Loucy (cell line): ENCODE data around the gene VSTM2L.

Experiments used
- H2AFZ ChIP-seq: fragments of 200-600 bp; sonication (generic); 2 replicates; pipeline ENCODE4 v1.6.0; 2016; ENCODE audit warnings: antibody characterized with exemption, mild to moderate bottlenecking, low read length, moderate library complexity
- H3F3A ChIP-seq: fragments of 200-600 bp; 2 replicates; pipeline ENCODE4 v1.6.0; 2016; ENCODE audit warnings: antibody characterized with exemption, low read depth, mild to moderate bottlenecking
- H3K27me3 ChIP-seq: fragments of 200-600 bp; sonication (generic); 2 replicates; pipeline ENCODE4 v1.6.1; 2014; ENCODE audit warnings: low read length, mild to moderate bottlenecking; ENCODE audit not compliant: insufficient read depth, poor library complexity, severe bottlenecking
- H3K36me3 ChIP-seq: fragments of 200-600 bp; sonication (generic); 2 replicates; pipeline ENCODE4 v1.6.1; 2016; ENCODE audit warnings: low read length; ENCODE audit not compliant: insufficient read depth
- H3K4me1 ChIP-seq: fragments of 200-600 bp; sonication (generic); 2 replicates; pipeline ENCODE4 v1.5.1; 2014; ENCODE audit warnings: low read length, mild to moderate bottlenecking; ENCODE audit not compliant: insufficient read depth, poor library complexity, severe bottlenecking
- H3K4me2 ChIP-seq: fragments of 200-600 bp; sonication (generic); 2 replicates; pipeline ENCODE4 v1.6.0; 2014; ENCODE audit warnings: antibody characterized with exemption, low read length, low read depth, mild to moderate bottlenecking; ENCODE audit not compliant: poor library complexity, severe bottlenecking
- H3K4me3 ChIP-seq: fragments of 200-600 bp; sonication (generic); 2 replicates; pipeline ENCODE4 v1.5.1; 2014; ENCODE audit warnings: low read length, mild to moderate bottlenecking, mixed read lengths; ENCODE audit not compliant: poor library complexity, severe bottlenecking
- H3K79me2 ChIP-seq: fragments of 200-600 bp; sonication (generic); 2 replicates; pipeline ENCODE4 v1.6.1; 2014; ENCODE audit warnings: low read length; ENCODE audit not compliant: insufficient read depth
- H3K9ac ChIP-seq: fragments of 200-600 bp; sonication (generic); 2 replicates; pipeline ENCODE4 v1.6.0; 2014; ENCODE audit warnings: mild to moderate bottlenecking, low read depth, low read length, moderate library complexity; ENCODE audit not compliant: poor library complexity, severe bottlenecking
- H3K9me2 ChIP-seq: fragments of 200-600 bp; sonication (generic); replicated peaks from 2 replicates; pipeline ENCODE4 v1.6.1; 2016; ENCODE audit warnings: low read depth, low read length, mixed read lengths
- H3K9me3 ChIP-seq: fragments of 200-600 bp; sonication (generic); 2 replicates; pipeline ENCODE4 v1.6.1; 2014; ENCODE audit warnings: mild to moderate bottlenecking, antibody characterized with exemption, low read length, low read depth; ENCODE audit not compliant: insufficient read depth
- H4K20me1 ChIP-seq: fragments of 200-600 bp; sonication (generic); 2 replicates; pipeline ENCODE4 v1.6.0; 2014; ENCODE audit warnings: antibody characterized with exemption, low read length, mild to moderate bottlenecking; ENCODE audit not compliant: insufficient read depth, poor library complexity, severe bottlenecking
- EZH2phosphoT487 ChIP-seq: fragments of 200-600 bp; IDR thresholded peaks from 2 replicates; pipeline ENCODE4 v1.6.1; 2018; ENCODE audit warnings: antibody characterized with exemption, mild to moderate bottlenecking, moderate library complexity, borderline replicate concordance
- TF ChIP-seq, protein P1 (sequence below): fragments of 200-600 bp; sonication (generic); conservative IDR thresholded peaks from 2 replicates; pipeline ENCODE4 v1.5.1; 2014; ENCODE audit warnings: mild to moderate bottlenecking, antibody characterized with exemption, low read length

VSTM2L gene

DNA sequence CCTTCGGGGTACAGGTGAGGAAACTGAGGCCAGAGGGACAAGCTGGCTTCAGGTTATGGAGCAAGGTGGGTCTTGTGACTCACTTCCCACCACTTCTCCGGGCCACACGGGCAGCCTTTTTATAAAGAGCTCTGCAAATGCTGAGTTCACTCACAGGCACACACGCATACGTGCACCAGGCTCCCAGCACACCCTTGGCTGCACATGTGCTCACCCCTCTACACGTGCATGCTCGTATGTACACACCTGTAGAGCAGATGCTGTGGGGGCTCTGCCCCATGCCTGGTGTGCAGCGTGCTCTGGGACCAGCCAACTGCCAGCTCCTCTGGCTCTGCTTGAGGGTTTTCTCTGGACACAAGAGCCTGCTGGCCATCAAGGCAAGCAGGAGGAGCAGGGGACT, 29.1 kb downstream of the VSTM2L start:
- Histone ChIP-seq H3K4me2 (no peak overlapping the region), H4K20me1 (no peaks in the 10 kb centered on the region), H3F3A (no peaks in the 10 kb centered on the region), H3K27me3 (no peaks in the 10 kb centered on the region), H3K36me3 (no peaks in the 10 kb centered on the region), H3K4me3 (no peak overlapping the region), H3K9me3 (no peaks in the 10 kb centered on the region), H2AFZ (no peak overlapping the region), H3K4me1 (no peaks in the 10 kb centered on the region), H3K9ac (no peak overlapping the region), H3K79me2 (no peaks in the 10 kb centered on the region), H3K9me2 (no peaks in the 10 kb centered on the region)
- no peak for TF ChIP-seq EZH2phosphoT487
- TF ChIP-seq, protein P1, sequence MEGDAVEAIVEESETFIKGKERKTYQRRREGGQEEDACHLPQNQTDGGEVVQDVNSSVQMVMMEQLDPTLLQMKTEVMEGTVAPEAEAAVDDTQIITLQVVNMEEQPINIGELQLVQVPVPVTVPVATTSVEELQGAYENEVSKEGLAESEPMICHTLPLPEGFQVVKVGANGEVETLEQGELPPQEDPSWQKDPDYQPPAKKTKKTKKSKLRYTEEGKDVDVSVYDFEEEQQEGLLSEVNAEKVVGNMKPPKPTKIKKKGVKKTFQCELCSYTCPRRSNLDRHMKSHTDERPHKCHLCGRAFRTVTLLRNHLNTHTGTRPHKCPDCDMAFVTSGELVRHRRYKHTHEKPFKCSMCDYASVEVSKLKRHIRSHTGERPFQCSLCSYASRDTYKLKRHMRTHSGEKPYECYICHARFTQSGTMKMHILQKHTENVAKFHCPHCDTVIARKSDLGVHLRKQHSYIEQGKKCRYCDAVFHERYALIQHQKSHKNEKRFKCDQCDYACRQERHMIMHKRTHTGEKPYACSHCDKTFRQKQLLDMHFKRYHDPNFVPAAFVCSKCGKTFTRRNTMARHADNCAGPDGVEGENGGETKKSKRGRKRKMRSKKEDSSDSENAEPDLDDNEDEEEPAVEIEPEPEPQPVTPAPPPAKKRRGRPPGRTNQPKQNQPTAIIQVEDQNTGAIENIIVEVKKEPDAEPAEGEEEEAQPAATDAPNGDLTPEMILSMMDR, result no peak

DNA sequence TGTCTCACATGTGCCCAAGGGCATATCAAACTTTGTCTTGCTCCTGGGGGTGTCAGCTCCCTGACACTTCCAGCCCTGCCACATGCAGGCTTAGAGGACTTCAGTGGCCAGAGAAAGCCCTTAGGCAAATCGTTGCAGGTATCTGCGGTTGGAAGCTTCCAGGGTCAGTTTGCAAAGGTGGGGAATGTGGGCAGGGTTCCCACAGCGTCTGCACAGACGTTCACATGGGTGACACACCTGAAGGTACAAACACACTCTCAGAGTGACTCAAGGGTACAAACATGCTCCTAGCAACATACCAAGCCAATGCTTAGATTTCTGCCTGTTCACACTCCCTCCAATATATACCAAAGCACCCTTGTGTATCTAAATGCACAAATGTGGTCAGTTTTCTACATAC, 30.0 kb downstream of the VSTM2L start:
- Histone ChIP-seq H3K36me3 (no peaks in the 10 kb centered on the region), H3K27me3 (no peaks in the 10 kb centered on the region), H3F3A (no peaks in the 10 kb centered on the region), H3K4me2 (no peak overlapping the region), H3K9me2 (no peaks in the 10 kb centered on the region), H4K20me1 (no peaks in the 10 kb centered on the region), H3K9ac (no peak overlapping the region), H3K4me3 (no peak overlapping the region), H3K79me2 (no peaks in the 10 kb centered on the region), H3K4me1 (no peaks in the 10 kb centered on the region), H3K9me3 (no peaks in the 10 kb centered on the region), H2AFZ (no peak overlapping the region)
- TF ChIP-seq, protein P1, result no peak
- no peak for TF ChIP-seq EZH2phosphoT487

DNA sequence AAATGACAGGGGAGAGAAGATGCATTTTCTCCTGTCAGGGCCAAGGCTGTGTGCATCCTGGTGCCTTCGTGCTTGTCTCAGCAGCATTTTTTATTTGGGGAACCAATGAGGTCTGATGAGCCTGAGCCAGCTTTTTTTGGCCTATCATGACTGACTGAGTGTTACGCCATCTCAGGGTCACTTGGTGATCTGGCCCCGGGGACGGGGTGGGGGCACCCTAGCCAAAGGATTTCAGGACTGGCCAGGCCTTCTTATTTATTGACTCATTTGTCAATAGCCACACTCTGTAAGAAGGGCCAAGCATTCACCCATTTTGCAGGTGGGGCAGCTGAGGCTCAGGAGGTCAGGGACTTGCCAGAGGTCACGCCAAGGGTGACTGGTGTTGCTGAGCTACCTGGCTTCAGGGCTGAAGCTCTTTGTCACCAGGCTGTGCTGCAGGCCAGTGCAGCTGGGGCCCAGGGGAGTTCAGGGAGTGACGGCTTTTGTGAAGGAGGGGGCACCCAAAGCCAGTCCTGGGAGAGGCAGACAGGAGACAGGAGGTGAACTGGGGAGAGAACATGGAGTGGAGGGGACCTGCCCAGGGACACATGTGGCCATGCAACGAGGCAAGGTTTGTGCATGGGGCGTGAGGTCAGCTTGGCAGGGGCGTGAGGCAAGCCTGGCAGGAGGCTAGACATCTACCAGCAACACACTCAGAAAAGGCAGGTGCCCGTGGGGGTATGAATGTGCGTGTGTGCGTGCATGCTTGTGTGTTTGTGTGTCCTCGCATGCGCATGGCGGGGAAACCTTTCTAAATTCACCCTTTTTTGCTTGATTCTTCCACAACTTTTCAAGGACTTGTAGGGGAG, 31.1 kb downstream of the VSTM2L start:
- Histone ChIP-seq H2AFZ (no peak overlapping the region), H3K9me2 (no peaks in the 10 kb centered on the region), H3K9me3 (no peaks in the 10 kb centered on the region), H3K4me2 (no peak overlapping the region), H3K4me1 (no peaks in the 10 kb centered on the region), H3K9ac (no peak overlapping the region), H3K36me3 (no peaks in the 10 kb centered on the region), H3K79me2 (no peaks in the 10 kb centered on the region), H4K20me1 (no peaks in the 10 kb centered on the region), H3K27me3 (no peaks in the 10 kb centered on the region), H3K4me3 (no peak overlapping the region), H3F3A (no peaks in the 10 kb centered on the region)
- no peak for TF ChIP-seq EZH2phosphoT487
- TF ChIP-seq, protein P1, result no peak
